Activated CD4-positive, alpha-beta T cell treated with anti-CD3 and anti-CD28 coated beads, Interleukin-10, Interleukin-2, amounts not matched to agents 100 ng/mL and 50 ng/mL, durations not matched to agents 16 hours and 8 hours (primary cell): ENCODE data around the gene IQCM.
"Not testable (repeated sequence)": the region's sequence is repeated elsewhere in the genome, so short reads cannot be mapped to it uniquely, and the experiment has no call there.

Experiments
- DNase-seq: peaks from one replicate; pipeline ENCODE4 v3.0.0-alpha.2; 2020

Gene IQCM

GRCh38 chr4:149426461-149426860 lies 389.2 kb downstream of the IQCM start:
- DNase-seq, result peak; percentile 17

DNA sequence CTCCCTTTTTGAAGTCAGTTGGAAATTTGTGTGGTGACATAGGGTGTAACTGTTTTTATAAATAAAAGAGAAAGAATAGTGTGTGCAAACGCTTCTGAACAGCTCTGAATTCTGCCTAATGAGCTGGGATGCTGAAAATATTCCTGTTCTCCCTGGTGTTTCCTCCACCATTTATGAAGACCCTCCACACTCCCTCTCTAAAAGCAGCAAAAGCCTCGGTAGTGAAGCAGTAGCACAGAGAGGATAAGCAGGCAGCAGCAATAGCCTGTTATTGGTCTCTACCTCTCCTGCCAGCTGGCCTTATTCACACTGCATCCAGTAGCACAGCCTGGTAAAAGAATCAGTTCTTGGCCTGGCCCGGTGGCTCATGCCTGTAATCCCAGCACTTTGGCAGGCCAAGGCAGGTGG lies 406.1 kb downstream of the IQCM start:
- no peak for DNase-seq

- no peak for DNase-seq
Observed at GRCh38 chr4:149409146-149409545, 406.5 kb downstream of the IQCM start.

DNA sequence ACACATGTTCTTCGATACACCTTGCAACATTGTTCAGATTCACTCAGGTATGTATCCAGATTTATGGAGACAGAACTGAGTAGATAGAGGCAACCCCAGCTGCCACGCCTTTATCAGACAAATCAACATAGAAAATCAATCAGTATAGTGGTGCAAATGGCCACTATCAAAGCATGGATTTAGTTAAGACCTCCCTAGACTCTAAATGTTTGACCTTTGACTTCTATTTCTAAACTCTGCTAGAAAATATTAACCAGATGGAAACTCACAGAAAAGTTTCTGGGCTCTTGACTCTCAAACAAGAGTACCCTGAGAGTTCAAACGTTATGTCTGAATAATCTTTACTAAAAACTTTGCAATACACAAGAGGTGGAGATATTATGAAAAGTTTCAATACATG lies 411.5 kb downstream of the IQCM start:
- no peak for DNase-seq

- no peak for DNase-seq
Observed at GRCh38 chr4:149403081-149403480, 412.6 kb downstream of the IQCM start.

DNA sequence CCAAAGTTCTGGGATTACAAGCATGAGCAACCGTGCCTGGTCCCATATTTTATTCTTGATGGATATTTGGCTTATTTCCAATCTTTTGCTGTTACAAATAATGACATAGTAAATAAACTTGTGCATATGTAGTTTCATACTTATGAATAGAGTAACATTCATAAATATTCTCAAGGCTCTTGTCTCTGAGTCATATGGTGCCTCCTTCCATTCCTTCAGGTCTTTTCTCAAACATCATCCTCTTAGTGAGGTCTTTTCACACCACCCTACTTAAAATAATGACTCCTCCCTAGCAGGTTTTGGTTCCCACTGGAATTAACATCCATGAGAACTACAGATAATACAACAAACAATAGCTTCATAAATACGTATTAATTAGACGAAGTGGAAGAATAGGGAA lies 416.6 kb downstream of the IQCM start:
- no peak for DNase-seq

DNA sequence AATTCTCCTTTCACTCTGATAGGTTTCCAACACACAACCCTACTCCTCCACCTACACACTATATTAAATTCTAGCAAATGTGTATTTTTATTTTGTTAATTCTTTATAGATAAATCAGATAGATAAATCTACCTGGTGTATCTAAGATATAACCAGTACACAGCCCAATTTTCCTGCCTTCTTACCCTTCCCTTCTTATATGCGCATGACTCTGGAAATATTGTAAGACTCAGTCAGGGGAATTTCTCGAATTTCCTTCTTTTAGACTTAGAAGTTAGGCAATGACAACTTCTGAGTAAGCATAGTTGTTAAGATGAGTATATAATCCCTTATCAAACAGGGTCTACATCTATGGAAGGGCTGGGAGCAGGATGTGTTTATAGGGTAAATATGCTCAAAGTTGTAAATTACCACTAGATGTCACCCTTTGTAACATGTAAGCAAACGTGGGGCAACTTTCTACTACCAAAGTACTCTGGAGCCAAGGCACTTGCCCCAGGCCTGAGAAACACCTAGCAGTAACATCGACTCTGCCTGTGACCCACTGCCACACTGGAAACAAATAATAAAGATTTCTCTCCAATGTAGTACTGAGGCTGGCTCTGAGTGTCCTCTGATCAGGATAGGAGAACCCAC lies 444.7 kb downstream of the IQCM start:
- peak; percentile 18 for DNase-seq

GRCh38 chr4:149370002-149370401 lies 445.6 kb downstream of the IQCM start:
- DNase-seq, result no peak

DNA sequence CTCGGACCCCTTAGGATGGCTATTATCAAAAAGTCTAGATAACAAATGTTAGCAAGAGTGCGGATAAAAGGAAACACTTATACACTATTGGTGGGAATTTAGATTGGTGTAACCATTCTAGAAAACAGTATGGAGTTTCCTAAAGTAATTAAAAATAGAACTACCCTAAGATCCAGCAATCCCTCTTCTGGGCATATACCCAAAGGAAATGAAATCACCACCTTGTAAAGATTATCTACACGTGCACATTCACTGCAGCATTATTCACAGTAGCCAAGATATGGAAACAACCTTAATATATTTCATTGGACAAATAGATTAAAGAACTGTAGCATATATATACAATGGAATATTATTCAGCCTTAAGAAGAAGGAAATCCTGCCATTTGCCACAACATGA lies 462.4 kb downstream of the IQCM start:
- no peak for DNase-seq

GRCh38 chr4:149349541-149349940 lies 466.1 kb downstream of the IQCM start:
- no peak for DNase-seq

- no peak for DNase-seq
Observed at GRCh38 chr4:149347139-149347538, 468.5 kb downstream of the IQCM start.

DNA sequence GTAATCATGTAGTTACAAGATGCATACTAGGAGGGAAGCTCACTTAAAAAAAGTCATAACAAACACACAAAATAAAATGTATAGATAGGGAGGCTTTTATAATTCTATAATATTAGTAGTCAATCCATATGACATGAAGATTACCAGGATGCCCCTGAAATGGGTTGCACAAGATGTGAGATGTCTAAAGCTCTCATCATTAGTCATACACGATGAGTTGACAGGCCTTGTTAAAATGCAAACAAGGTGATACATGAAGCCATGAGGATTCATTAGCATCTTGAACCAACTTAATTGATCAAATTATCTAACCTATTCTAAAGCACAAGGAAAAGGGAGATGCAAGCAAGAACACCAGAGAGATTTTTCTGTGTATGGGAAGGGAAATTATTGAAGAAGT lies 470.2 kb downstream of the IQCM start:
- DNase-seq, result no peak

DNA sequence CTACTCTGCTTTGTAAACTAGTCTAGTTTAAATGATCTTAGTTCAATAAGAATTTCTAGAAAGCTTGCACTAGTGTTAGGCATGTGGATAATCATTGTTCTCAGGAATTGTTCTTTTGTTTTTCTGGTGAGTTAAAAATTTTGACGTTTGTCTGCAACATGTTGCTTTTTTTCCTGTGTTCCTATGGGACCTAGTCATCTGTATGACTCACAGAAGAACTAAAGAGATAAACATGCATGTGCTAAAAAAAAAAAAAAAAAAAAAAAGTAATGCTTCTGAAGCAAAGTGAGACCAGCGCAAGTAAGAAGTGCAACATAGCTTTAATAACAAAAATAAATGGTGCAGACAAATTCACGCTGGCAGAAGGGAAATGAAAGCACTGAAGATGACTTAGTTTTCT lies 471.2 kb downstream of the IQCM start:
- no peak for DNase-seq

- no peak for DNase-seq
Observed at GRCh38 chr4:149343614-149344013, 472.0 kb downstream of the IQCM start.

DNA sequence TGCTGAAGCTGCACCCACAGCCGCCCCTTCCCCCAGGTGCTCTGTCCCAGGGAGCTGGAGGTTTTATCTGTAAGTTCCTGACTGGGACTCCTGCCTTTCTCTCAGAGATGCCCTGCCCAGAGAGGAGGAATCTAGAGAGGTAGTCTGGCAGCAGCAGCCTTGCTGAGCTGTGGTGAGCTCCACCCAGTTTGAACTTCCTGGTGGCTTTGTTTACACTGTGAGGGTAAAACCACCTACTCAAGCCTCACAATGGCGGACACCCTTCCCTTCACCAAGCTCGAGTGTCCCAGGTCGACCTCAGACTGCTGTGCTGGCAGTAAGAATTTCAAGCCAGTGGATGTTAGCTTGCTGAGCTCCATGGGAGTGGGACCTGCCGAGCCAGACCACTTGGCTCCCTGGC lies 474.5 kb downstream of the IQCM start:
- DNase-seq, result not testable (repeated sequence)

- no peak for DNase-seq
Observed at GRCh38 chr4:149328161-149328560, 487.5 kb downstream of the IQCM start.

DNA sequence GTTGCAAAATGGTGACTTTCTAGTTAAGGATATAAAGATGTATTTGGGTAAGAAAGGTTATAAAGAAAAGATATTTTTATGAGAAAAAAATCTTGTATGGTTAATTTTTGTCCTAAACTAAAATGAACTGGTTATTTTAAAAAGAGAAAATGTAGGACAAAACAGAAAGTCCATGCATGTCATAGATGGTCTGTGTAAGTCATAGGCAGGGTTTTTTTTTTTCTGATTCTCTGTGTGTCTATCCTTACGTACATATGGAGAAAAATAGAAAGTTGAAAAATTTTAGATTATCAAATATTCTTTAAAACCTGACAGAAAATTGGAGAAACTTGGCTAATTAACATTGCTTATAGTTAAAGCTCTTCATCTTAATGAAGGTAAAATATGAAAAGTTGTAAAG lies 493.4 kb downstream of the IQCM start:
- DNase-seq, result no peak

GRCh38 chr4:149321438-149321837 lies 494.2 kb downstream of the IQCM start:
- DNase-seq, result no peak

DNA sequence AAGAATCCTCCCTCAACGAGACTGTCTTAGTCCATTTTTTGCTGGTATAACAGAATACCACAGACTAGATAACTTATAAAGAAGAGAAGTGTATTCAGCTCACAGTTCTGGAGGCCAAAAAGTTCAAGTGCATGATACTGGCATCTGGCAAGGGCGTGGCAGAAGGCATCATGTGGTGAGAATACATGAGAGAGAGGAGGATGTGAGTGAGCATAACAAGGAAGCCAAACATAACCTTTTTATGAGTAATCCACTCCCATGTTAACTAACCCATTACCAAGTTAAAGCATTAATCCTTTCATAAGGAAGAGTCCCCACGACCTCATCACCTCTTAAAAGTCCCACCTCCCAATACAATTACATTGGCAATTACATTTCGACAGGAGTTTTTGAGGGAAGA lies 504.6 kb downstream of the IQCM start:
- peak; percentile 26 for DNase-seq

DNA sequence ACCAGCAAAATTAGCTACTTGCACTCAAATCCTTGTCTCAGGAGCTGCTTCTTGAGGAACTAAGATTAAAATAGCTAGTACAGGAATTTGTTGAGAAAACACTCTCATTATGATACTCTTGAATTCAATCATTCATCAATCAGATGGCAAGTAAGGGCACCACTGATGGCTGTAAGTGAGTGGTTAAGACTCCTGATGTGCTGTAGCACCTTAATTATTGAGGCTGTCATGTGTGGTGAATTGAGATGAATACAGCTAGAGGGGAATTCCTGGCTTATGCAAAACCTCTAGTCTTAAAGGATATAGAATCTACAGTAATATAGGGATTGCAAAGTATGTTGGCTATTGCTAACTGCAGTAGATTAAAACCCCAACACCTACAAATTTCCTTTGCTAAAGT lies 509.1 kb downstream of the IQCM start:
- DNase-seq, result peak; percentile 41
